ENCODE measurements around the gene FDX2.

Gene FDX2

DNA sequence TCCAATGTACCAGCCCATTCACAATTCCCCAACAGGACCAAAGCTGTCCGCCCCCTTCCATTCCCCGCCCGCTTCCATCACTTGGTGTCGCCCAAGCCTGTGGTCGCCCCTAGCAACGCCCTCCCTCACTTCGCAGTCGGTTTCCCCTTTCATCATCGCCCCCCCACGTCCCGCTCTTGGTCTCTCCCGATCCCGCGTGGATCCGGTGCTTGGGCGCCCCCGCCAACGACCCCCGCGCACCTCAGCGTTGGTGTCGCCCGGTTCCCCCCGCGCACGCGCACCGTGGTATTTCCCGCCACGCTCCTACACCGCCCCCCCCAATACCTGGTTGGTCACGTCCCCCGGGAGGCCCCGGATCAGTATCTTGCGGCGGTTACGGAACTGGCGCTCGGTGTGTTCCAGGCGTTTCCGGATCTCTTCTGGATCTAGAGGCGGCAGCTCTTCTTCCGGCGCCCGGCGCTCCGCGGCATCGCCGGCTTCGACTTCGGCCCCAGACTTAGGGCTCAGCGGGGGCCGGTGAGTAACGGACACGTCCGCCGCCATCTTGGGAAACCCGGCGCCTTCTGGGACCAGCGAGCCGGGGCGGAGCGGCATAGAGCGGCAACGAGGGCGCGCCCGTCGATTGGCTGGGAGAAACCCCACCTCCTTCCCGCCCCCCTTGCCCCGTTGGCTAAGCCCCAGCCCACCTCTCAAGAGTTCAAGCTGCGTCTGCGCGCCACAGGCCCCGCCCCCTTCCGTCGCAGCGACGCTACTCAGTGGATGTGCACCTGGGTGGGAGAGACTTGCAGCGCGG lies 17.3 kb upstream of the FDX2 start, which contains the start of gene RAVER1:
Gene RAVER1 (minus strand): TSS at position 565 of the 793 bp plus-strand sequence. CDS start 22 bp downstream, at position 543.
- DNase-seq = peak; percentile 90

DNA sequence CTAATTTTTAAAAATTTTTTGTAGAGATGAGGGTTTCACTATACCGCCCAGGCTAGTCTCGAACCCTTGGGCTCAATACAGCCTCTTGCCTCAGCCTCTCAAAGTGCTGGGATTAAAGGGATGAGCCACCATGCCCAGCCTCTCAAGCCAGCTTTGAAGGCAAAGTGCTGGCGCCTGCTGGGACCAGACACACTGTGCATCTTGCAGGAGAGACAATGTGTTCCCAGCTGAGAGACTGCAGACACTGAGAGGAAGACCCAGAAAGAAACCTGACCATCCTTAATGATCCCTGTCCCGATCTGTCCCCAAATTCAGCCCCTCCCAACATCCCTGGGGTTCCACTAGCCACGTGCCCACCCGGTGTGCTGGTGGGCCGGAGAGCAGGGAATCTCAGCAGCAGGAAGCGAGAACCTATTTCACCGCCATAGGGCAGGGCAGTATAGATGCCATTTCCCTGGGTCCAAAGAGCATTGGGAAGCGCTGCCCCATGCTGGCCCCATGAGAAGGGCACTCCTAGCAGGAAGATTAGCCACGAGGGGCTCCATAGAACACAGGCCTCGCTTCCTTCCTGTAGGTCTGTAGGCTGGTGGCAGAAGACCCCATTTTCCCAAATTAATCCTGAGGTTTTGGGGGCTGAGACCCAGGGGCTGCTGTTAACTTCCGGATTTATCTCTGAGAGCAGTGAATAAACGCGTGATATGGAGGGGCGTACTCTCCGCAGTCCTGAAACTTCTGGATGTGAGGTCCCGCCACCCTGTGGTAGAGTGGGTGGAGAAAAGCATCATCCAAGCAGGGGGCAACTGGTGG lies 16.5 kb upstream of the FDX2 start:
- DNase-seq = no peak

DNA sequence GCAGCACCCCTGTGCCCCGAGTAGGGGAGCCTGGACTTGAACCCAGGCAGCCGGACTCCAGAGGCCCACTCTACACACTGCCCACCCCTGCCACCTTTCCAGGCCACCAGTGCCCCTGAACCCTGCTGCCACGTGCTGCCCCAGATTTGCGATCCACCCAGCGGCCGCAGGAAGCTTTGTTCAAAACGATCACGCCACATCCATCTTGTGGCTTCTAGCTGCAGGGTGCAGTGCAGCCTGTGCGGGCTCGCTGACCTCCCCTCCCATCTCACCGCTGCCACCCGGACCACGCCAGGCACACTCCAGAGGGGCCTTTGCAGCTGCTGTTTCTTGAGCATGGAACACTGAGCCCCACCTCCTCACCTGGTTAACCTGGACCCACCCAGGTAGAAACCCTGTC lies 13.7 kb upstream of the FDX2 start:
- no peak for DNase-seq

DNA sequence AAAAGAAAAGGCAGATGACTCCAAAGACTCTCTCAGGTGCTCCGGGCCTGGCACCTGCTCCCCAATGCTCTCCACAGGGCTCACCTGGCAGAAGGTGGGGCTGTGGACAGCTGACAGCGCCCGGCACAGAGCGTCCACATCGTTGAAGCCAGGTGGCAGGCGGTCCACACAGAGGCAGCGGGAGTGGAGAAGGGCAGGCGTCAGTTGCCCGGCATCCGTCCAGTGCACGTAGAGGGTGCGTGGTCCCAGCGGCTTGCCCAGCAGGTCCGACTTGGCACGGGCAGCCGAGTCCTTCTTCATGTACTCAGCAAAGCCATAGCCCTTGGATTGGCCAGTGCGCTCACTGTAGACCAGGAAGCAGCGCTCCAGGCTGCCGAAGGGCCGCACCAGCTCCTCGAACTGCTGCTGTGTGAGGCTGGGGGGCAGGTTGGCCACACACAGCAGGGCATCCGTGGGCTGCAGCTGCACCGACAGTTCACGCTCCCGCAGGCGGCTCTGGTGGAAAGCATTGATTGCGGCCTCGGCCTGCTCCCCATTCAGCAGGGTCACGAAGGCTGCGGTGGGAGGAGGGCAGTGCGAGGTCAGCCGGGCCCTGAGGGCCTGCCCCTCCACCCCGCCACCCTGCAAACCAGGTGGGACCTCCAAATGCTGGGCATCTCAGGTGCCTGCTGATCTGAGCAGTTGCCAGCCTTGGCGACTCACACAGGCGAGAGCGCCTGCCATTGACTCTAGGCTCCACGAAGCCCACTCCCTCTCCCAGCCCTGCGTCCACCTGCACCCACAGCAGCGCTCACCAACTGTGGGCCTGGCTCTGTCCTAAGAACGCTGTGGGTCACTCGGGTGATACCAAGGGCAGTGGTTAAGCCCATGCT lies 13.0 kb upstream of the FDX2 start:
- no peak for DNase-seq

DNA sequence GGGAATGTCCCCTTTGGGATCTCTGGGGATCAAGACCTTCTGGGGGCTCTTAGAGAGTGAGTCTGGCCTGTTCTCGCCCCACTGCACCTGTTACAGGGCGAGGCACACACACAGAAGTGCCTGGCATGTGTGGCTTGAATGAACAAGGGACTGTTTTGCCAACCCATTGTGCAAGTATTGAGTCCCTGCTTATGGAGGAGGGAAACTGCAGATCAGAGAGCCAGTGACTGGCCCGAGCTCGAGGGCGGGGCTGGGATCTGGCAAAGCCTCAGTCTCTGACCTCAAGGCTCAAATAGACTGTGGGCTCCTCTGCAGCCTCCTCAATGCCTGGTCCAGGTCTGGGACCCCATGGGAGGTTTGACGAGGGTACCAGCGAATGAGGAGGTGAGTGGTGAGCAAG lies 12.0 kb upstream of the FDX2 start:
- DNase-seq = no peak

DNA sequence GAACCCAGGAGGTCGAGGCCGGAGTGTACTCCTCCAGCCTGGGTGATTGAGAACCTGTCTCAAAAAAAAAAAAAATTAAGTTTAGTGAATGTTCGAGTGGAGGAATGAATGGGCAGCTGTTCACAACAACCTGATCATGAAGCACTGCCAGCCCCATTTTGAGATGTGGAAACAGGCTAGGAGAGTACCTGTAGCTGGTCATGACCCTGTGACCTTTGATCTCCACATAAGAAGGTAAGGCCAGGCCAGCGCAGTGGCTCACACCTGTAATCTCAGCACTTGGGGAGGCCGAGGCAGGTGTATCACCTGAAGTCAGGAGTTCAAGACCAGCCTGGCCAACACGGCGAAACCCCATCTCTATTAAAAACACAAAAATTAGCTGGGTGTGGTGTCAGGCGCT lies 9.9 kb upstream of the FDX2 start:
- no peak for DNase-seq

DNA sequence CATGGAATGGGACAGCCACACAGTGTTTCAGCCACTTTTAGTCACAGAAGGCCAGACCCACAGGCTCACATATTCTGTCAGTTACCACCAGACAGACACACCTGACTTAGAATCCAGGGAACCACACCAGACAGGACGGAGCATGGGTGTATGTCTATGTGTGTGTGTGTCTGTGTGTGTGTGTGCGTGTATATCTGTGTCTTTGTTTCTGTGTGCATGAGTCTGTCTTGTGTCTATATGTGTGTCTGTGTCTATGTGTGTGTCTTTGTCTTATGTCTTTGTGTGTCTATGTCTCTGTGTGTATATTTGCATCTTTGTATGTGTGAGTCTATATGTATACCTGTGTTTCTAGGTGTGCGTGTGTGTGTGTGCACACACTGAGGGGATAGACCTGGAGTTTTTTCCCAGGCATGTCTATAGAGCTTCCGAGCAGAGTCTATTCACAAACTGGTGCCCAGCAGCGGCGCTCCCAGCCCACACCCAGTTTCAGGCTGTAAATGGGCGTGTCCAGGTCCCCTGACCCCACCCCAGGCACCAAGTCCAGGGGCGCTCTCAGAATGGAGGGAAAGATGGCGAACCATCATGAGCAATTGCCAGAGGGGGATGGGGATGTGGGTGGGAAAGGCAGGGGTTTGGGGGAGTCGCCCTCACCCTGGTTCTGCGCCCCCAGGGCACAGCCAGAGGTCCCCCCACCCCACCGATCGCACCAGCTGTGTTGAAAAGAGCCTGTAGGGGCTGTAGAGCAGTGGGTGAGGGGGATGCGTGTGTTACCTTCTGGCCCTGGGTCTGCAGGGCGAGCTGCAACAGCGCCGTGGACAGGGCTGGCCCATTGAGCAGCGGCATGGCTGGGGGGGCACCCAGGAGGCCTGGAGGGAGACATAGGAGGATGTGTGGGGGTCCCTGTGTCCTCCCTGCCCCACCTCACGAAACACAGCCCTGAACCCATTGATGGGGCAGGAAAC lies 6.3 kb upstream of the FDX2 start:
- no peak for DNase-seq

DNA sequence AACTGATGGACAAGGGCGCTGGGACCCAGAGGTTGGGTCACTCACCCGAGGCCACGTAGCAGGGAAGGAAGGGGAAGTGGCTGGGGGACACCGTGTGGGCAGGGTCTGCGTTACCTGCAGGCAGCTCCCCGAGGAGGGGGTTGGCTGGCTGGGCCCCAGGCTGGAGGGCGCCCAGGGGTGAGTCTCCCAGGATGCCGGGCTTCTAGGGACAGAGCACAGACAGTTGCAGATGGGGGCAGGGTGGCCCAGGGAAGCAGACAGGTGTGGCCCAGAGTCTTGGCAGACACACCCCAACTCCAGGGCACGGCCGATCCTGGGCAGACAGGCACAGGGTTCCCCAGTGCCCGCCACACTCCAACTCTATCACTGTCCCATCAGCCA lies 5.6 kb upstream of the FDX2 start:
- DNase-seq = no peak

DNA sequence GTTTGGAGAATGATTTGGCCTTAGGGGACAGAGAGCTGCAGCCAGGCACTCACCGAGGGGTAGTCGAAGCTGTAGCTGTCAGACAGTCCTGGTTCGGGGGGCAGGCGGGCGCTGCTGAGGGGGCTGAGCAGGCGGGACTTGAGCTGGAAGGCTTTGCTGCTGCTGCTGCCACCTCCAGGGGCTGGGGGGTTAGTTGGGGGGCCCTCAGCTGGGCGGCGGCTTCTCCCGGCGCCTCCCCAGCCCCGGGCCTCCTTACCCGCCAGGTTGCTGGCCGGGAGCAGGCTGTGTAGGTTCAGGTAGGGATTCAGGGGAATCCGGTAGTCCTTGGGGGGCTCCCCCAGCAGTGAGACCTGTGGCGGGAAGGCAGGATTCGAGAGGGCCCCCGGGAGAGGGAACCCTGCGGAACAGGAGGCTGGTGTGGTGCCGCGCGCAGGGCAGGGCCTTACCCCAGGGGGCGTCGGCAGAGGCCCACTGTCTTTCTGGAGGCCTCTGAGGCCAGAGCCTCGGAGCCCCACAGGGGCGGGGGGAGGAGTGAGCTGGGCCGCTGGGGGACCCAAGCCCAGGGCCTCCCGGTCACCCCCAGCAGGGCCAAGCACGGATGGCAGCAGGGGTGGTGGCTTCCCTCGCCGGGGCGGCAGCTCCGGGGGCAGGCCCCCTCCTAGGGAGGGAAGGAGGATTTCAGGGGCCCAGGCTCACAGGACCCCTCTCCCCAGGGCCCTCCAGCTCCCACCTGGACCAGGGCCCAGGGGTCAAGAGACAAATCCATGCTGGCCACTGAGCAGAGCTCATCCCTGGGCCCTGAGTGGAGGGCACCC lies 5.0 kb upstream of the FDX2 start:
- DNase-seq = no peak

DNA sequence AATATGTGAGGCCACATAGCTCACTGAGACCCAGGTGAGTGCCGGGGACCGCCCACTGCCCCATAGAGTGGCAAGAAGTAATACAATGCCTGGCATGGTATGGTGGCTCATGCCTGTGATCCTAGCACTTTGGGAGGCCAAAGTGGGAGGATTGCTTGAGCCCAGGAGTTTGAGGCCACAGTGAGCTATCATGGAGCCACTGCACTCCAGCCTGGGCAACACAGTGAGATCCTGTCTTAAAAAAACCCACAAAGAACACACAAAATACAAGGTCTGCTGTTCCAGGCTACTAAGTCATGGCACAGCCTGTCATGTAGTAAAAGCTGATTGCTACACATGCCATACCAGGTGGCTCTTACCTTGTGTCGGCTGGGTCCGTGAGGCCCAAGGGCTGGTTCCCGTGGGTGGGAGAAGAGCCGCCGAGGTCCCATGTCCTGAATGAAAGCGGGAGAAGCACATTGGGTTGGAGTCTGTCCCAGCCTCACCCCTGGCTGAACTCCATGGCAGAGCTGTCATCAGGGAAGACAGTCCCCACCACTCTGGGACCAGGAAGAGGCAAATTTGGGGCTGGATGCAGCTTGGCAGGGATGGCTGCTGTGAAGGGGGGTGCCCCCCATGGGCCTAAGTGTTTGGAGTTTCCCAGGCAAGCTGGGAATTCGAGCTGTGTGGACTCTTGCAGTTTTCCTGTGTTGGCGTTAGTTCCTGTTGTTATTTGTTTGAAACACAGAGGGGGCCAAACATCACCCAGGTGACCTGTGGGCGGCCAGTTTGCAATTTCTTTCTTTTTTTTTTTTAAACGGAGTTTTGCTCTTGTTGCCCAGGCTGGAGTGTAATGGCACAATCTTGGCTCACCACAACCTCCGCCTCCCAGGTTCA lies 3.2 kb upstream of the FDX2 start:
- no peak for DNase-seq

DNA sequence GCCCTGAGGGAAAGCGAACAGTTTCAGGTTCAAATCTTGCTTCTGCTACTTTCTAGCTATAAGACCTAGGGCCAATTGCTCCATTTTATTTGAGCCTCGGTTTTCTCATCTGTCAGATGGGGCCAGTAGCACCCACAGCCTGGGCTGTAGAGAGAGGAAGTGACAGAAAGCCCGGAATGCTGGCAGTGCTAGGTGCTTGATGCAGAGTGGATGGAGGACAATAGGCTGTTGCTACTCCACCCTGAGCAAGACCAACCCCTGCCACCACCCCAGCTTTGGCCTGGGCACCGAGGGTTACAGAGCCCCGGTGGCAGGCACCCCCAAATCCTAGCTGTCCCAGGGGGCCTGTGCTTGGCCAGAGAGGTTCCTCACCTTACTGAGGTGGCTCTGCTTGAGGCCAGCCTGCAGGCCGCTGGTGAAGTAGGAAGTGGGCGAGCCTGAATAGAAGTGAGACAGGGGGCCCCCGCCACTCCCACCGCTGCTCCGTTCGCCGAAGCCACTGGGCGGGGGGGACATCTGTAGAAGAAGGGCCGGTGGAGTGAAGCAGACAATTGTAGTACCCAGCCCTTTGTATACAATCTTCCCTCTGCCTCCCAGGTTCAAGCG lies 2.1 kb upstream of the FDX2 start:
- DNase-seq = no peak

DNA sequence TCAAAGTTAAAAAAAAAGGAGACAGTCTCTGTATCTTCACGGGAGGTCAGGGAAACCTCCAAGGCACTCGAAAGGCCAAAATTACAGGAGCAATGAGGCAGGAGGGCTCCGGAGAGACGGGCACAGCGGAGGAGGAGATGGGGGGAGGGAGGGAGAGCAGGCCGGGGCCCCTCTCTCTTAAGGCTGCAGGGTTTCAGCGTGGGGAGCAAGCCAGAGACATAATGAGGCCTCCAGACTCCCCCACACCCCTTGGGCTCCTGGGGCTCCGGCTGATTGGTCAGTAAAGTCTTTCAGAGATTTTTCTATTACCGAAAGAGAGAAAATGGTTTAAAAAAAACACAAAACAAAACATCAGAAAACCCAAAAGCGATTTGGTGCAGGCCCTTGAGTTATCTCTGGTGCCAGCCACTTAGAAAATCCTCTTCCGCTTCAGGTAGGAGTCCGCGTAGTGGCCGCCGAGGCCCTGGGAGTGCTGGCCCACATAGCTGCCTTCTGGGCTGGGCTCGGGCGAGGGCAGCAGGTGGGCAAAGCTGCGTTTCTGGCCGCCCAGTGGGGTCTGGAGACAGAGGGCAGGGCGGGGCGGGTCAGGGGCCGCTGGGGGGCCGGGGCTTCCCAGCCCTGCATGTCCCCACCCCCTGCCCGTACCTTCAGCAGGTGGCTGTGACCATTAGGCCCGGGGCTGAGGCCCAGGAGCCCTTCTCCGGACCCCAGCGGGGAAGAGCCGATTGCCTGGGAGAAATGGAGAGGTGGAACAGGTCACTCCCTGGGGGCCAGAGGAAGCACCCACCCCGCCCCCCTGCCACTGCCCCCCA lies 1.4 kb upstream of the FDX2 start:
- DNase-seq = no peak

DNA sequence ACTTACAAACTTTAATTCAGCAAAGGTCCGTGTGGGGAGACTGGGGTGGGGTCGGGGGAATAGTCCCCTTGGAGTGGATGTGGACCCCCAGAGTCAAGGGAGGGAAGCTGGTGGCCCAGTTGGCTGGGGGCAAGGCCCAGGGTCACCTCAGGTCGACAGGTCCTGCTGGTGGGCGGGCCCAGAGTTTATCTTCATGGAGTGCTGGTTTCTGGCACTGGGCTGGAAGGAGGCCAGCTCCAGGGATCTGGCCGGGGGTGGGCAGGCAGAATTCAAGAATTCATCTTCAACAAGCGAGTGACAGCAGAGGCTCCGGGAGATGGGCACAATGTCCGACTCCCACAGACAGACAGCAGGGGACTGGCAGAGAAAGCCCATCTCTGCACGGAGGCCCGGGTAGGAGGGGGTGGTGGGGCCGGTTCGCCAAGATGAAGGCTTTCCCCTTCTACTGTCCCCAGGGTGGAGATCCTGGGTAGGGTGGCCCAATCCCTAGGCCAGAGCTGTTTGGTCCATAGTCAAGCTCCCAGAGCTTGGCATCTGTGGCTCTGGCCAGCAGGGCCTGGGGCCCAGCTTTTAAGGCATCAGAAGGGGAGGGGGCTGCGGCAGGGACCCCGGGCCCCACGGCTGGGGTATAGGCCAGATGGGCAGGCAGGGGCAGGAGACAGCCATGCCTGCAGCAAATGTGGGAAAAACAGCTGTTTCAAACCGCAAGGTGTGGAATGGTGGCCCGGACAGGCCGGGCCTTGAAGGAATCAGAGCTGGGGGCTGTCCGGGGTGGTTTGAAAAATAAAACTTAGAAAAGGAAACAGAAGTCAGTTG lies 622 bp upstream of the FDX2 start:
- DNase-seq = no peak

DNA sequence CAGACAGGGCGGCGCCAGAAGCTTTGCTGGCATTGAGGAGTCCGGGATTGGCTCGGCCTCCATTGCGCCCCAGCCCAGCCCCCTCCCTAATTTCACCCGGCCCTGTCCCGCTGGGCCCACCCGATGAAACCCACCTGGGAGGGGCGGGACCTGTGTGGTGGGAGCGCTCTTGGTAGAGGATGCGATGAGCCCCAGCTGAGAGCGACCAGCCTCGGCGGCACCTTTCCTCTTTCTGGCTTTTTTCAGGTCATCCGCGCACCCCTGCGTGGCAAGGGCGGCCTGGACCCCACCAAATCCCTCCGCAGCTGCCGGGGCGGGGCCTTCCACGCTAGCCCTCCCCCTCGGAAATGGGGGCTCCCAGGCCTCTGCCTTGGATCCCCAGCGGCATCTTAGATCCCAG lies 6.4 kb downstream of the FDX2 start, which contains the start of gene ZGLP1:
Gene ZGLP1 (minus strand): TSS at position 393 of the 400 bp plus-strand sequence.
- no peak for DNase-seq

DNA sequence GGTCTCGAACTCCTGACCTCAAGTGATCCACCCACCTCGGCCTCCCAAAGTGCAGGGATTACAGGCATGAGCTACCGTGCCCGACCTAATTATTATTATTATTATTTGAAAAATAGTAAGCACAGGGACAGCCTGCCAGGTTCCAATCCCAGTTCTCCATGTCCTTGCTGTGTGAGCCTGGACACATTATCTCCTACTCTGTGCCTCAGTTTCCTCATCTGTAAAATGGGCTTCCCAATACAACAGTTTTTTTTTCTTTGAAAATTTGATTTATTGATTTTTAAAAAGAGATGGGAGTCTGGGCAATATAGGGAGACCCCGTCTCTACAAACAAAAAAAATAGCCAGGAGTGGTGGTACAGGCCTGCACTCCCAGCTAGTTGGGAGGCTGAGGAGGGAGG lies 9.5 kb downstream of the FDX2 start:
- DNase-seq = no peak

DNA sequence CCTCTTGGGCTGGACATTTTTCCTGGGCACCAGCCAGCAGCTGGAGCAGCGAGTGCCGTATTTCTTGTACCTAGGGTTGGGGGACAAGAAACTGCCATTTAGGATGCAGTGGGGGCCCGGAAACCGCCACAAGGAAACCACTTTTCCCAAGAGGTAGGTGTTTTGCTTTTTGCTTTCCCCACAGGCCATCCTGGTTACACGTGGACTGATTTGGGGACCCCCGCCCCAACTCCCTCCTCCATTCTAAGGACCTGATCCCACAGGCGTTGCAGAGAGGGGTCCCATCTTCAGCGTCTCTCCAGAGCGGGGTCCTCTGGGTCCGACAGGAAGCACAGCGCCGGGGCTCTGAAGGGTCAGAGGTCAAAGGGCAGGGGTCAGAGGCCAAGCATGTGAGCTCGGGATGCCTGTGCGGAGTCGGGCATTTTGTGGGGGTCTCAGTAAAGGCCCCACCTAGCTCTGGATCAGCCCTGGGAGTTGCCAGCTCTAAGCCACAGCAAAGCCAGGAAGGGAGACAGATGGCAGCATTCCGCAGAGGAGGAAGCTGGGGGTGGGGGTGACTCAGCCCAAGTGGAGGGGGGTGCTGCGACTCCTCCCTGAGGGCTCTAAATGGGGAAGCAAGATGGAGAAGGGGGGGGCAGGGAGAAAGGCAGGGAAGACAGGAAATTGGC lies 10.5 kb downstream of the FDX2 start:
- DNase-seq = no peak
